OCI-LY3 (cell line): ENCODE results near the gene ITGA6.

Experiments used
- H2AFZ ChIP-seq: fragments of 200-600, 300-600 bp; shearing (Covaris generic); 2 replicates; pipeline ENCODE4 v1.6.0; 2014; ENCODE audit warnings: antibody characterized with exemption, low read depth, low read length
- H3K27ac ChIP-seq: fragments of 200-600, 300-600 bp; sonication (generic); 2 replicates; pipeline ENCODE4 v1.5.1; 2014; ENCODE audit warnings: mild to moderate bottlenecking, low read length, moderate library complexity, mixed read lengths
- H3K27me3 ChIP-seq: fragments of 200-600, 300-600 bp; sonication (generic); 2 replicates; pipeline ENCODE4 v1.6.1; 2014; ENCODE audit warnings: low read depth, low read length, mixed read lengths
- H3K36me3 ChIP-seq: fragments of 200-600, 300-600 bp; sonication (generic); replicated peaks from 2 replicates; pipeline ENCODE3; 2014; ENCODE audit warnings: low read depth, low read length, mixed read lengths
- H3K4me1 ChIP-seq: fragments of 300-600, 200-600 bp; sonication (generic); 2 replicates; pipeline ENCODE4 v1.6.1; 2014; ENCODE audit warnings: low read length, mixed read lengths
- H3K4me2 ChIP-seq: fragments of 200-600, 300-600 bp; sonication (generic); 2 replicates; pipeline ENCODE4 v1.6.1; 2014; ENCODE audit warnings: low read length, mixed read lengths
- H3K4me3 ChIP-seq: fragments of 300-600, 200-600 bp; sonication (generic); 2 replicates; pipeline ENCODE4 v1.5.1; 2014; ENCODE audit warnings: antibody characterized with exemption, mild to moderate bottlenecking, low read length, moderate library complexity
- H3K79me2 ChIP-seq: fragments of 300-600, 200-600 bp; shearing (Covaris generic); 2 replicates; pipeline ENCODE4 v1.6.1; 2014; ENCODE audit warnings: mild to moderate bottlenecking, low read length, mixed read lengths
- H3K9ac ChIP-seq: fragments of 300-600, 200-600 bp; shearing (Covaris generic); 2 replicates; pipeline ENCODE4 v1.6.0; 2014; ENCODE audit warnings: mild to moderate bottlenecking, low read length, moderate library complexity
- H3K9me3 ChIP-seq: fragments of 200-600, 300-600 bp; shearing (Covaris generic); 2 replicates; pipeline ENCODE4 v1.6.1; 2014; ENCODE audit warnings: low read length, mixed read lengths; ENCODE audit not compliant: insufficient read depth
- H4K20me1 ChIP-seq: fragments of 200-600, 300-600 bp; sonication (generic); 2 replicates; pipeline ENCODE4 v1.6.1; 2016; ENCODE audit warnings: low read length, mixed read lengths; ENCODE audit not compliant: insufficient read depth
- CTCF ChIP-seq: fragments of 200-600, 300-600 bp; sonication (generic); IDR thresholded peaks from 2 replicates; pipeline ENCODE4 v1.5.1; 2014; ENCODE audit warnings: antibody characterized with exemption, low read length, low read depth
- EZH2phosphoT487 ChIP-seq: fragments of 200-600 bp; shearing (Covaris generic); IDR thresholded peaks from 2 replicates; pipeline ENCODE4 v1.6.1; 2018; ENCODE audit warnings: antibody characterized with exemption, mixed run types, low read depth

The ITGA6 gene

GRCh38 chr2:172431993-172432392, 4.6 kb downstream of the ITGA6 start:
- no peak overlapping the region for H3K27ac ChIP-seq
- H3K36me3 ChIP-seq: no peaks in the 10 kb centered on the region
- H3K79me2 ChIP-seq: no peaks in the 10 kb centered on the region
- H3K4me1 ChIP-seq: peaks cover under 1% of the 10 kb centered on the region
- H4K20me1 ChIP-seq: no peaks in the 10 kb centered on the region
- no peak overlapping the region for H2AFZ ChIP-seq
- no peaks in the 10 kb centered on the region for H3K9me3 ChIP-seq
- no peak overlapping the region for H3K9ac ChIP-seq
- H3K4me3 ChIP-seq: no peak overlapping the region
- no peak overlapping the region for H3K4me2 ChIP-seq
- TF ChIP-seq CTCF (no peak), EZH2phosphoT487 (no peak)
- H3K27me3 ChIP-seq: peaks cover 76% of the 10 kb centered on the region

- H3K9me3 ChIP-seq: no peaks in the 10 kb centered on the region
- H3K9ac ChIP-seq: no peak overlapping the region
- no peaks in the 10 kb centered on the region for H4K20me1 ChIP-seq
- H3K27ac ChIP-seq: no peak overlapping the region
- no peak overlapping the region for H3K4me2 ChIP-seq
- no peak for TF ChIP-seq CTCF
- TF ChIP-seq EZH2phosphoT487: no peak
- H3K4me1 ChIP-seq: peaks cover 12% of the 10 kb centered on the region
- no peaks in the 10 kb centered on the region for H3K79me2 ChIP-seq
- H3K36me3 ChIP-seq: no peaks in the 10 kb centered on the region
- H2AFZ ChIP-seq: no peak overlapping the region
- H3K4me3 ChIP-seq: no peak overlapping the region
- peaks cover 78% of the 10 kb centered on the region for H3K27me3 ChIP-seq
Observed at GRCh38 chr2:172433144-172433543, 5.8 kb downstream of the ITGA6 start.

DNA sequence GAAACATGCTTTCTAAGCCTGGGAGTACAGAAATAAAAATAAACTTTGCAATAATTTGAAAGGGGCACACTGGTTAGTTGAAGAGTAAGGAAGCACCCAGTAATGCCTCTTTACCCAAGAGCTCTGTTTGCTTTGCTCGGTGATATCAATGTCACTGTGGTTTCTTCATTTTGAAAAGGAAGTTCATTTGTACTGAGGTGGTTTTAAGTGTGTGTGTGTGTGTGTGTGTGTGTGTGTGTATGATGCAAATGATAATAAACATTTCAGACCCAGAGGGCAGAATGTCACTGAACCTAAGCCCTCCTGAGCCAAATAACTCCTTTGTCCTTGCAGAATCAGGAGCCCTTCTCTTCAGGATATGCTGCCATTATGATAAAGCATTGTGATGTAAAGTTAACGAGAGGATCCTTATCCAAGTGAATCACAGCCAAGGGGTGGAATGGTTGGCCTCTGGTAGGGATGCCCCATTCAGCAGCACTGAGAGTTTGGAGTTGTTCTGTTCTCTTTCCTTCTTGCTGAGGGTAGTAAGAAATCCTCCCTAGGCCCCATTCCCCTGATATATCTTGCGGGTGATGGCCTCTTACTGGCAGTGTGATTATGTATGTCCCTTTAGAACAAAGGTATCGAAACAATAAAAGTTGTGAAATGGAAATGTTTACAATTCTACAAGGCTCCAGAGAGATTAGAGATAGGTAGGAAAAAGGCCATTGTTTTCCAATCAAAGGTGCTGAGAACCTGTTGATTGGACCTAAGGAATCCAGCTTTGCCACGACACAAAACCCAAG, 7.6 kb downstream of the ITGA6 start:
- Histone ChIP-seq H3K4me2 (no peak overlapping the region), H3K4me1 (peaks cover 17% of the 10 kb centered on the region), H3K27me3 (peaks cover 77% of the 10 kb centered on the region), H3K9ac (no peak overlapping the region), H3K4me3 (no peak overlapping the region), H4K20me1 (no peaks in the 10 kb centered on the region), H3K27ac (no peak overlapping the region), H3K36me3 (no peaks in the 10 kb centered on the region), H2AFZ (no peak overlapping the region), H3K9me3 (no peaks in the 10 kb centered on the region), H3K79me2 (no peaks in the 10 kb centered on the region)
- TF ChIP-seq CTCF (no peak), EZH2phosphoT487 (no peak)

DNA sequence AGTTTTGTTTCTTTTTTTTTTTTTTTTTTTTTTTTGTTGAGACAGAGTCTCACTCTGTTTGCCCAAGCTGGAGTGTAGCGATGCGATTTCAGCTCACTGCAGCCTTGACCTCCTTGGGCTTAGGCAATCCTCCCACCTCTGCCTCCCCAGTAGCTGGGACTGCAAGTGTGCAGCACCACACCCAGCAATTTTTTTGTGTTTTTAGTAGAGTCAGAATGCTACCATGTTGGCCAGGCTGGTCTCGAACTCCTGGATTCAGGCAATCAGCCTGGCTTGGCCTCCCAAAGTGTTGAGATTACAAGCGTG, 8.2 kb downstream of the ITGA6 start:
- Histone ChIP-seq H3K79me2 (no peaks in the 10 kb centered on the region), H3K4me1 (peaks cover 20% of the 10 kb centered on the region)

More for the DNA sequence above, 8.2 kb downstream of the ITGA6 start:
- Histone ChIP-seq H3K36me3 (no peaks in the 10 kb centered on the region), H4K20me1 (no peaks in the 10 kb centered on the region), H3K9me3 (no peaks in the 10 kb centered on the region), H3K27ac (no peak overlapping the region), H3K9ac (no peak overlapping the region), H2AFZ (no peak overlapping the region), H3K4me2 (no peak overlapping the region), H3K27me3 (peaks cover 72% of the 10 kb centered on the region), H3K4me3 (no peak overlapping the region)
- no peak for TF ChIP-seq EZH2phosphoT487
- TF ChIP-seq CTCF: no peak
